Vagina (tissue), 2 donors: ENCODE results near the gene CFTR. TPM values are rescaled to one million over a fixed set of nuclear protein-coding genes. Genes with fewer than 3 reads are reported as not detected.

Experiments
- DNase-seq, 2 donors: peaks; one replicate each; pipeline ENCODE4 v3.0.0-alpha.2; 2017; ENCODE audit errors: extremely low spot score in 2 of 2
- H3K27ac ChIP-seq: fragments of 200-600 bp; sonication (generic); one replicate; pipeline ENCODE4 v1.5.1; 2019
- H3K27me3 ChIP-seq: fragments of 200-600 bp; sonication (generic); one replicate; pipeline ENCODE4 v1.5.1; 2019
- H3K36me3 ChIP-seq, 2 donors: fragments of 200-600 bp; sonication (generic); one replicate each; pipeline ENCODE4 v1.5.1; 2017 to 2019
- H3K4me1 ChIP-seq: fragments of 200-600 bp; sonication (generic); one replicate; pipeline ENCODE4 v1.5.1; 2019
- H3K4me3 ChIP-seq, 2 donors: fragments of 200-600 bp; sonication (generic); 1 replicate in 1 of 2; 2 replicates in 1 of 2; pipeline ENCODE4 v1.5.1; 2016 to 2019
- H3K9me3 ChIP-seq: fragments of 200-600 bp; sonication (generic); one replicate; pipeline ENCODE4 v1.5.1; 2019
- CTCF ChIP-seq, 3 experiments: fragments of 450-650 bp in 2 of 3; fragments of 200-600 bp in 1 of 3; sonication (generic) in 1 of 3; IDR thresholded peaks; one replicate each; pipeline ENCODE4 v1.5.1; 2017 to 2019; ENCODE audit warnings: antibody characterized with exemption in 3 of 3, mild to moderate bottlenecking in 2 of 3, moderate library complexity in 2 of 3
- POLR2A ChIP-seq, 2 donors: fragments of 450-650 bp; IDR thresholded peaks; one replicate each; pipeline ENCODE4 v1.6.1; 2017; ENCODE audit warnings: antibody characterized with exemption in 2 of 2, mild to moderate bottlenecking in 2 of 2, moderate library complexity in 2 of 2
- POLR2AphosphoS5 ChIP-seq, 2 donors: sonication (generic); formaldehyde crosslinking; IDR thresholded peaks; one replicate each; pipeline ENCODE4 v1.9.0; 2017; ENCODE audit warnings: antibody characterized with exemption in 2 of 2, mild to moderate bottlenecking in 2 of 2, low read depth in 1 of 2; ENCODE audit not compliant: insufficient read depth in 1 of 2
- intact Hi-C: fragments of 100-400 bp; cut with DNase I; formaldehyde crosslinking; loops from one replicate; pipeline ENCODE4 v1.15.1; 2023
- total RNA-seq: library from RNA; depleted of rRNA; stranded (reverse); fragments of >200 nt; gene quantifications from one replicate; pipeline ENCODE4 v1.2.3, GENCODE V29; 2016

Gene CFTR
- total RNA-seq, 1 donor from 2014 or later: not detected

GRCh38 chr7:117673839-117674238 lies 194.0 kb downstream of the CFTR start:
- no peak for DNase-seq
- Histone ChIP-seq H3K27ac (no peak overlapping the region), H3K27me3 (no peaks in the 10 kb centered on the region), H3K4me1 (no peaks in the 10 kb centered on the region), H3K4me3 (no peak overlapping the region), H3K36me3 (no peaks in the 10 kb centered on the region), H3K9me3 (no peaks in the 10 kb centered on the region)
- no peak for TF ChIP-seq CTCF (IDR thresholded peaks at IDR 0.05)
- no peak for TF ChIP-seq POLR2A (IDR thresholded peaks at IDR 0.05)
- no peak for TF ChIP-seq POLR2AphosphoS5 (IDR thresholded peaks at IDR 0.05; ENCODE audit: insufficient read depth in 1 of 2, low read depth in 1 of 2)
- intact Hi-C loops: no loop called here

- TF ChIP-seq POLR2AphosphoS5 (IDR thresholded peaks at IDR 0.05; ENCODE audit: insufficient read depth in 1 of 2, low read depth in 1 of 2): no peak
- TF ChIP-seq POLR2A (IDR thresholded peaks at IDR 0.05): no peak
- TF ChIP-seq CTCF (IDR thresholded peaks at IDR 0.05): no peak
- no peak overlapping the region for H3K4me3 ChIP-seq
- no peaks in the 10 kb centered on the region for H3K4me1 ChIP-seq
- no peaks in the 10 kb centered on the region for H3K36me3 ChIP-seq
- H3K9me3 ChIP-seq: no peaks in the 10 kb centered on the region
- no peak for DNase-seq
- no peak overlapping the region for H3K27ac ChIP-seq
- no peaks in the 10 kb centered on the region for H3K27me3 ChIP-seq
- intact Hi-C loops: no loop called here
Measured at GRCh38 chr7:117674617-117675016, 194.8 kb downstream of the CFTR start.

GRCh38 chr7:117675497-117676435 lies 195.9 kb downstream of the CFTR start:
- Histone ChIP-seq H3K4me3 (no peak overlapping the region), H3K36me3 (no peaks in the 10 kb centered on the region), H3K27ac (no peak overlapping the region), H3K9me3 (no peaks in the 10 kb centered on the region), H3K27me3 (no peaks in the 10 kb centered on the region), H3K4me1 (no peaks in the 10 kb centered on the region)
- no peak for TF ChIP-seq POLR2A (IDR thresholded peaks at IDR 0.05)
- no peak for TF ChIP-seq CTCF (IDR thresholded peaks at IDR 0.05)
- no peak for TF ChIP-seq POLR2AphosphoS5 (IDR thresholded peaks at IDR 0.05; ENCODE audit: insufficient read depth in 1 of 2, low read depth in 1 of 2)
- intact Hi-C loops: no loop called here
- DNase-seq: no peak

- TF ChIP-seq POLR2A (IDR thresholded peaks at IDR 0.05) (no peak), POLR2AphosphoS5 (IDR thresholded peaks at IDR 0.05; ENCODE audit: insufficient read depth in 1 of 2, low read depth in 1 of 2) (no peak), CTCF (IDR thresholded peaks at IDR 0.05) (no peak)
- intact Hi-C loops: no loop called here
- H3K27me3 ChIP-seq: no peaks in the 10 kb centered on the region
- no peaks in the 10 kb centered on the region for H3K9me3 ChIP-seq
- H3K4me1 ChIP-seq: no peaks in the 10 kb centered on the region
- no peak for DNase-seq
- H3K36me3 ChIP-seq: no peaks in the 10 kb centered on the region
- no peak overlapping the region for H3K4me3 ChIP-seq
- H3K27ac ChIP-seq: no peak overlapping the region
Measured at GRCh38 chr7:117679120-117679519, 199.3 kb downstream of the CFTR start.
